WERI-Rb-1 (cell line): ENCODE data around the gene PCSK5.
"Not testable (repeated sequence)": the region's sequence is repeated elsewhere in the genome, so short reads cannot be mapped to it uniquely, and the experiment has no call there.

Experiments
- DNase-seq: peaks from one replicate; pipeline ENCODE4 v3.0.0-alpha.2; 2020
- H3K27ac ChIP-seq: fragments of 250-450 bp; sonication (Bioruptor Pico); 2 replicates; pipeline ENCODE4 v1.5.1; 2020; ENCODE audit warnings: mild to moderate bottlenecking, moderate library complexity
- H3K27me3 ChIP-seq: fragments of 250-450 bp; sonication (Bioruptor Pico); 2 replicates; pipeline ENCODE4 v1.5.1; 2021; ENCODE audit warnings: mild to moderate bottlenecking, low read depth, moderate library complexity; ENCODE audit not compliant: insufficient read depth, severe bottlenecking
- H3K36me3 ChIP-seq: fragments of 250-450 bp; sonication (Bioruptor Pico); 2 replicates; pipeline ENCODE4 v1.5.1; 2020; ENCODE audit warnings: mild to moderate bottlenecking, moderate library complexity
- H3K4me3 ChIP-seq: 2 replicates; pipeline ENCODE4 v1.5.1; 2011; ENCODE audit warnings: low read depth, mild to moderate bottlenecking, control low read depth, low read length
- H3K9me3 ChIP-seq: fragments of 250-450 bp; sonication (Bioruptor Pico); 2 replicates; pipeline ENCODE4 v1.5.1; 2021; ENCODE audit warnings: mild to moderate bottlenecking, moderate library complexity; ENCODE audit not compliant: severe bottlenecking
- CTCF ChIP-seq: IDR thresholded peaks from 2 replicates; pipeline ENCODE4 v1.5.1; 2011; ENCODE audit warnings: low read depth, mild to moderate bottlenecking, control low read depth, inconsistent platforms, low read length

PCSK5 gene

GRCh38 chr9:76049341-76049740 lies 158.9 kb downstream of the PCSK5 start:
- TF ChIP-seq CTCF = no peak
- no peak for DNase-seq
- no peak overlapping the region for H3K27ac ChIP-seq

GRCh38 chr9:76067696-76068095 lies 177.2 kb downstream of the PCSK5 start:
- no peak for DNase-seq
- no peak for TF ChIP-seq CTCF
- Histone ChIP-seq H3K27me3 (no peaks in the 10 kb centered on the region), H3K4me3 (no peak overlapping the region), H3K9me3 (no peaks in the 10 kb centered on the region), H3K36me3 (no peaks in the 10 kb centered on the region), H3K27ac (no peak overlapping the region)

More at GRCh38 chr9:76049341-76049740, 158.9 kb downstream of the PCSK5 start:
- H3K36me3 ChIP-seq = no peaks in the 10 kb centered on the region
- no peak overlapping the region for H3K4me3 ChIP-seq
- H3K9me3 ChIP-seq = no peaks in the 10 kb centered on the region
- no peaks in the 10 kb centered on the region for H3K27me3 ChIP-seq

GRCh38 chr9:76077537-76077936 lies 187.1 kb downstream of the PCSK5 start:
- no peak for DNase-seq
- no peak for TF ChIP-seq CTCF
- H3K27me3 ChIP-seq = no peaks in the 10 kb centered on the region
- no peak overlapping the region for H3K4me3 ChIP-seq
- no peak overlapping the region for H3K27ac ChIP-seq
- no peaks in the 10 kb centered on the region for H3K9me3 ChIP-seq
- no peaks in the 10 kb centered on the region for H3K36me3 ChIP-seq

- not testable (repeated sequence) for H3K27me3 ChIP-seq, H3K27ac ChIP-seq, H3K36me3 ChIP-seq, DNase-seq, H3K9me3 ChIP-seq, H3K4me3 ChIP-seq
These were observed 190.8 kb downstream of the PCSK5 start for GRCh38 chr9:76081281-76081680.

- H3K27me3 ChIP-seq = no peaks in the 10 kb centered on the region
- H3K9me3 ChIP-seq = no peaks in the 10 kb centered on the region
- no peak for TF ChIP-seq CTCF
- DNase-seq = no peak
- no peaks in the 10 kb centered on the region for H3K36me3 ChIP-seq
- H3K4me3 ChIP-seq = no peak overlapping the region
- no peak overlapping the region for H3K27ac ChIP-seq
These were observed 191.6 kb downstream of the PCSK5 start for GRCh38 chr9:76082057-76082456.

- Histone ChIP-seq H3K4me3 (no peak overlapping the region), H3K27ac (no peak overlapping the region), H3K27me3 (no peaks in the 10 kb centered on the region), H3K9me3 (no peaks in the 10 kb centered on the region), H3K36me3 (no peaks in the 10 kb centered on the region)
- no peak for TF ChIP-seq CTCF
- DNase-seq = no peak
These were observed 195.1 kb downstream of the PCSK5 start for GRCh38 chr9:76085596-76085995.
